HEK293 (cell line): Measurements from ENCODE around the gene STX10.

Experiments used
- GLI2 ChIP-seq: fragments of 450-650 bp; formaldehyde crosslinking; IDR thresholded peaks from 2 replicates; pipeline ENCODE4; 2017; ENCODE audit warnings: missing biosample characterization, missing genetic modification characterization, low read depth, borderline replicate concordance
- KLF10 ChIP-seq: fragments of 450-650 bp; IDR thresholded peaks from 2 replicates; pipeline ENCODE4 v1.5.1; 2018; ENCODE audit warnings: missing biosample characterization, mild to moderate bottlenecking, missing genetic modification characterization
- OVOL3 ChIP-seq: fragments of 450-650 bp; formaldehyde crosslinking; IDR thresholded peaks from 2 replicates; pipeline ENCODE4 v1.5.1; 2016; ENCODE audit warnings: missing biosample characterization, missing genetic modification characterization
- ZBTB8A ChIP-seq: fragments of 450-650 bp; formaldehyde crosslinking; IDR thresholded peaks from 2 replicates; pipeline ENCODE4 v1.5.1; 2016; ENCODE audit warnings: missing biosample characterization, missing genetic modification characterization
- ZFP69B ChIP-seq: fragments of 450-650 bp; formaldehyde crosslinking; IDR thresholded peaks from 2 replicates; pipeline ENCODE4 v1.5.1; 2016; ENCODE audit warnings: missing biosample characterization, missing genetic modification characterization
- ZNF112 ChIP-seq: fragments of 450-650 bp; formaldehyde crosslinking; IDR thresholded peaks from 2 replicates; pipeline ENCODE4 v1.5.0; 2017; ENCODE audit warnings: missing biosample characterization, missing genetic modification characterization
- ZNF114 ChIP-seq: fragments of 450-650 bp; formaldehyde crosslinking; IDR thresholded peaks from 2 replicates; pipeline ENCODE4 v1.5.0; 2017; ENCODE audit warnings: missing biosample characterization, missing genetic modification characterization
- ZNF184 ChIP-seq: fragments of 450-650 bp; IDR thresholded peaks from 2 replicates; pipeline ENCODE4 v1.5.1; 2018; ENCODE audit warnings: missing biosample characterization, mild to moderate bottlenecking, missing genetic modification characterization
- ZNF416 ChIP-seq: fragments of 450-650 bp; formaldehyde crosslinking; IDR thresholded peaks from 2 replicates; pipeline ENCODE4 v1.5.1; 2016; ENCODE audit warnings: missing biosample characterization, missing genetic modification characterization
- ZNF488 ChIP-seq: fragments of 450-650 bp; formaldehyde crosslinking; IDR thresholded peaks from 2 replicates; pipeline ENCODE4 v1.5.1; 2016; ENCODE audit warnings: missing biosample characterization, missing genetic modification characterization
- ZNF510 ChIP-seq: fragments of 450-650 bp; formaldehyde crosslinking; IDR thresholded peaks from 2 replicates; pipeline ENCODE4 v1.5.1; 2018; ENCODE audit warnings: mild to moderate bottlenecking, missing genetic modification characterization, missing biosample characterization; ENCODE audit not compliant: insufficient replicate concordance
- ZNF692 ChIP-seq: fragments of 450-650 bp; formaldehyde crosslinking; IDR thresholded peaks from 2 replicates; pipeline ENCODE4 v1.5.1; 2016; ENCODE audit warnings: missing biosample characterization, missing genetic modification characterization
- ZNF704 ChIP-seq: fragments of 450-650 bp; formaldehyde crosslinking; IDR thresholded peaks from 2 replicates; pipeline ENCODE4 v1.5.1; 2016; ENCODE audit warnings: missing biosample characterization, missing genetic modification characterization
- TF ChIP-seq, protein P1 (sequence below): fragments of 450-650 bp; formaldehyde crosslinking; IDR thresholded peaks from 2 replicates; pipeline ENCODE4 v1.5.1; 2016; ENCODE audit warnings: missing biosample characterization, missing genetic modification characterization
- TF ChIP-seq, protein P2 (sequence below): sonication (generic); formaldehyde crosslinking; IDR thresholded peaks from 2 replicates; pipeline ENCODE4 v1.8.1; 2022; ENCODE audit warnings: mild to moderate bottlenecking, moderate library complexity, missing genetic modification reagents
- TF ChIP-seq, protein P3 (sequence below): fragments of 450-650 bp; formaldehyde crosslinking; IDR thresholded peaks from 2 replicates; pipeline ENCODE4 v1.5.1; 2016; ENCODE audit warnings: missing biosample characterization, missing genetic modification characterization
- TF ChIP-seq, protein P4 (sequence below): fragments of 450-650 bp; formaldehyde crosslinking; IDR thresholded peaks from 2 replicates; pipeline ENCODE4 v1.5.1; 2017; ENCODE audit warnings: missing biosample characterization, missing genetic modification characterization

STX10 gene

GRCh38 chr19:13150187-13150930 is at the start of gene STX10, which contains the start of gene IER2 (continued):
- TF ChIP-seq OVOL3 (peak; percentile 29; the same call in 1 of the 2 replicates), ZNF184 (tag by site-specific recombination) (no peak; the same call in 1 of the 2 replicates), ZFP69B (tag by site-specific recombination) (no peak; the same call in none of the 2 replicates), ZNF112 (tag by site-specific recombination) (no peak), ZNF416 (tag by site-specific recombination) (no peak), GLI2 (tag by site-specific recombination) (no peak), KLF10 (tag by site-specific recombination) (peak; percentile 80; the same call in 1 of the 2 replicates), ZNF510 (tag by site-specific recombination) (no peak), ZNF704 (tag by site-specific recombination) (no peak), ZNF692 (tag by site-specific recombination) (0 out of 2 replicates have a peak, but pooled peaks have one; percentile 13), ZNF488 (tag by site-specific recombination) (no peak), ZNF114 (tag by site-specific recombination) (no peak), ZBTB8A (peak; percentile 40; the same call in 1 of the 2 replicates)
- TF ChIP-seq, protein P1, sequence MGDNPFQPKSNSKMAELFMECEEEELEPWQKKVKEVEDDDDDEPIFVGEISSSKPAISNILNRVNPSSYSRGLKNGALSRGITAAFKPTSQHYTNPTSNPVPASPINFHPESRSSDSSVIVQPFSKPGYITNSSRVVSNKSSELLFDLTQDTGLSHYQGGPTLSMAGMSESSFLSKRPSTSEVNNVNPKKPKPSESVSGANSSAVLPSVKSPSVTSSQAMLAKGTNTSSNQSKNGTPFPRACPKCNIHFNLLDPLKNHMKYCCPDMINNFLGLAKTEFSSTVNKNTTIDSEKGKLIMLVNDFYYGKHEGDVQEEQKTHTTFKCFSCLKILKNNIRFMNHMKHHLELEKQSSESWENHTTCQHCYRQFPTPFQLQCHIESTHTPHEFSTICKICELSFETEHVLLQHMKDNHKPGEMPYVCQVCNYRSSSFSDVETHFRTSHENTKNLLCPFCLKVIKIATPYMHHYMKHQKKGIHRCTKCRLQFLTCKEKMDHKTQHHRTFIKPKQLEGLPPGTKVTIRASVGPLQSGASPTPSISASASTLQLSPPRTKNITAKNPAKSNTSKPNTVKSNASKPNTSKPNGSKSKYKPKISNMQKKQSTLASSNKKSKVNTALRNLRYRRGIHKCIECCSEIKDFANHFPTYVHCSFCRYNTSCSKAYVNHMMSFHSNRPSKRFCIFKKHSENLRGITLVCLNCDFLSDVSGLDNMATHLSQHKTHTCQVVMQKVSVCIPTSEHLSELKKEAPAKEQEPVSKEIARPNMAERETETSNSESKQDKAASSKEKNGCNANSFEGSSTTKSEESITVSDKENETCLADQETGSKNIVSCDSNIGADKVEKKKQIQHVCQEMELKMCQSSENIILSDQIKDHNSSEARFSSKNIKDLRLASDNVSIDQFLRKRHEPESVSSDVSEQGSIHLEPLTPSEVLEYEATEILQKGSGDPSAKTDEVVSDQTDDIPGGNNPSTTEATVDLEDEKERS (tag by site-specific recombination): no peak
- TF ChIP-seq, protein P2, sequence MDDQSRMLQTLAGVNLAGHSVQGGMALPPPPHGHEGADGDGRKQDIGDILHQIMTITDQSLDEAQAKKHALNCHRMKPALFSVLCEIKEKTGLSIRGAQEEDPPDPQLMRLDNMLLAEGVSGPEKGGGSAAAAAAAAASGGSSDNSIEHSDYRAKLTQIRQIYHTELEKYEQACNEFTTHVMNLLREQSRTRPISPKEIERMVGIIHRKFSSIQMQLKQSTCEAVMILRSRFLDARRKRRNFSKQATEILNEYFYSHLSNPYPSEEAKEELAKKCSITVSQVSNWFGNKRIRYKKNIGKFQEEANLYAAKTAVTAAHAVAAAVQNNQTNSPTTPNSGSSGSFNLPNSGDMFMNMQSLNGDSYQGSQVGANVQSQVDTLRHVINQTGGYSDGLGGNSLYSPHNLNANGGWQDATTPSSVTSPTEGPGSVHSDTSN: no peak
- TF ChIP-seq, protein P3, sequence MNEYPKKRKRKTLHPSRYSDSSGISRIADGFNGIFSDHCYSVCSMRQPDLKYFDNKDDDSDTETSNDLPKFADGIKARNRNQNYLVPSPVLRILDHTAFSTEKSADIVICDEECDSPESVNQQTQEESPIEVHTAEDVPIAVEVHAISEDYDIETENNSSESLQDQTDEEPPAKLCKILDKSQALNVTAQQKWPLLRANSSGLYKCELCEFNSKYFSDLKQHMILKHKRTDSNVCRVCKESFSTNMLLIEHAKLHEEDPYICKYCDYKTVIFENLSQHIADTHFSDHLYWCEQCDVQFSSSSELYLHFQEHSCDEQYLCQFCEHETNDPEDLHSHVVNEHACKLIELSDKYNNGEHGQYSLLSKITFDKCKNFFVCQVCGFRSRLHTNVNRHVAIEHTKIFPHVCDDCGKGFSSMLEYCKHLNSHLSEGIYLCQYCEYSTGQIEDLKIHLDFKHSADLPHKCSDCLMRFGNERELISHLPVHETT (tag by site-specific recombination): peak; percentile 76; the same call in 1 of the 2 replicates
- TF ChIP-seq, protein P4, sequence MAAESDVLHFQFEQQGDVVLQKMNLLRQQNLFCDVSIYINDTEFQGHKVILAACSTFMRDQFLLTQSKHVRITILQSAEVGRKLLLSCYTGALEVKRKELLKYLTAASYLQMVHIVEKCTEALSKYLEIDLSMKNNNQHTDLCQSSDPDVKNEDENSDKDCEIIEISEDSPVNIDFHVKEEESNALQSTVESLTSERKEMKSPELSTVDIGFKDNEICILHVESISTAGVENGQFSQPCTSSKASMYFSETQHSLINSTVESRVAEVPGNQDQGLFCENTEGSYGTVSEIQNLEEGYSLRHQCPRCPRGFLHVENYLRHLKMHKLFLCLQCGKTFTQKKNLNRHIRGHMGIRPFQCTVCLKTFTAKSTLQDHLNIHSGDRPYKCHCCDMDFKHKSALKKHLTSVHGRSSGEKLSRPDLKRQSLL (tag by site-specific recombination): no peak; the same call in 1 of the 2 replicates
